Breast epithelium (tissue), 4 donors: Measurements from ENCODE around the gene ARNT2. TPM values are rescaled to one million over a fixed set of nuclear protein-coding genes. Genes with fewer than 3 reads are reported as not detected.

Source experiments
- DNase-seq, 2 donors: peaks; one replicate each; pipeline ENCODE4 v3.0.0-alpha.2; 2019; ENCODE audit warnings: low spot score in 2 of 2
- H3K27ac ChIP-seq, 2 donors: fragments of 200-600 bp; sonication (generic) in 1 of 2; one replicate each; pipeline ENCODE4 v1.5.1; 2016 to 2019; ENCODE audit warnings: mild to moderate bottlenecking in 1 of 2
- H3K27me3 ChIP-seq, 2 donors: fragments of 200-600 bp; sonication (generic) in 1 of 2; one replicate each; pipeline versions ENCODE4 v1.5.1 to v1.6.0; 2017 to 2019; ENCODE audit warnings: control low read depth in 1 of 2, mild to moderate bottlenecking in 1 of 2
- H3K36me3 ChIP-seq: fragments of 200-600 bp; one replicate; pipeline ENCODE4 v1.5.1; 2019
- H3K4me1 ChIP-seq, 2 donors: fragments of 200-600 bp; sonication (generic); one replicate each; pipeline ENCODE4 v1.5.1; 2016 to 2019; ENCODE audit warnings: control low read depth in 1 of 2
- H3K4me3 ChIP-seq, 3 donors: fragments of 200-600 bp; sonication (generic); 1 replicate in 2 of 3; 2 replicates in 1 of 3; pipeline ENCODE4 v1.5.1; 2016 to 2019; ENCODE audit warnings: mild to moderate bottlenecking in 3 of 3, moderate library complexity in 2 of 3
- H3K9me3 ChIP-seq, 2 donors: fragments of 200-600 bp; sonication (generic) in 1 of 2; one replicate each; pipeline ENCODE4 v1.5.1; 2016 to 2019; ENCODE audit warnings: control low read depth in 1 of 2
- POLR2A ChIP-seq: fragments of 450-650 bp; IDR thresholded peaks from one replicate; pipeline ENCODE4 v1.6.1; 2016; ENCODE audit warnings: antibody characterized with exemption, mild to moderate bottlenecking, moderate library complexity
- POLR2AphosphoS5 ChIP-seq, 3 donors: sonication (generic); formaldehyde crosslinking; IDR thresholded peaks; one replicate each; pipeline ENCODE4 v1.6.1; 2017; ENCODE audit warnings: antibody characterized with exemption in 3 of 3
- intact Hi-C: fragments of 100-400 bp; cut with DNase I; formaldehyde crosslinking; loops from one replicate; pipeline ENCODE4 v1.15.1; 2023; ENCODE audit warnings: low total_unique reads
- total RNA-seq, 3 donors: library from RNA; depleted of rRNA; stranded (reverse); fragments of >200 nt; gene quantifications; one replicate each; pipeline ENCODE4 v1.1.0, GENCODE V29; 2016
- TF ChIP-seq, protein P1 (sequence below), 3 donors: fragments of 450-650 bp; IDR thresholded peaks; one replicate each; pipeline ENCODE4 v1.5.1; 2016 to 2017; ENCODE audit warnings: antibody characterized with exemption in 3 of 3, mild to moderate bottlenecking in 3 of 3, moderate library complexity in 3 of 3

Gene ARNT2
- total RNA-seq, 3 donors from 2014 or later = 5.9 to 8.5 (median 7.0) TPM

- no peaks in the 10 kb centered on the region for H3K4me1 ChIP-seq
- TF ChIP-seq POLR2AphosphoS5 (IDR thresholded peaks at IDR 0.05) (no peak), POLR2A (no peak)
- TF ChIP-seq, protein P1, sequence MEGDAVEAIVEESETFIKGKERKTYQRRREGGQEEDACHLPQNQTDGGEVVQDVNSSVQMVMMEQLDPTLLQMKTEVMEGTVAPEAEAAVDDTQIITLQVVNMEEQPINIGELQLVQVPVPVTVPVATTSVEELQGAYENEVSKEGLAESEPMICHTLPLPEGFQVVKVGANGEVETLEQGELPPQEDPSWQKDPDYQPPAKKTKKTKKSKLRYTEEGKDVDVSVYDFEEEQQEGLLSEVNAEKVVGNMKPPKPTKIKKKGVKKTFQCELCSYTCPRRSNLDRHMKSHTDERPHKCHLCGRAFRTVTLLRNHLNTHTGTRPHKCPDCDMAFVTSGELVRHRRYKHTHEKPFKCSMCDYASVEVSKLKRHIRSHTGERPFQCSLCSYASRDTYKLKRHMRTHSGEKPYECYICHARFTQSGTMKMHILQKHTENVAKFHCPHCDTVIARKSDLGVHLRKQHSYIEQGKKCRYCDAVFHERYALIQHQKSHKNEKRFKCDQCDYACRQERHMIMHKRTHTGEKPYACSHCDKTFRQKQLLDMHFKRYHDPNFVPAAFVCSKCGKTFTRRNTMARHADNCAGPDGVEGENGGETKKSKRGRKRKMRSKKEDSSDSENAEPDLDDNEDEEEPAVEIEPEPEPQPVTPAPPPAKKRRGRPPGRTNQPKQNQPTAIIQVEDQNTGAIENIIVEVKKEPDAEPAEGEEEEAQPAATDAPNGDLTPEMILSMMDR (IDR thresholded peaks at IDR 0.05) = no peak
- H3K27ac ChIP-seq = no peak overlapping the region
- no peak overlapping the region for H3K4me3 ChIP-seq
- H3K27me3 ChIP-seq = no peaks in the 10 kb centered on the region
- no peak for DNase-seq
- H3K9me3 ChIP-seq = no peaks in the 10 kb centered on the region
- intact Hi-C loops = no loop called here
- H3K36me3 ChIP-seq = no peaks in the 10 kb centered on the region
Measured at GRCh38 chr15:80549191-80549590, 145.0 kb downstream of the ARNT2 start.

DNA sequence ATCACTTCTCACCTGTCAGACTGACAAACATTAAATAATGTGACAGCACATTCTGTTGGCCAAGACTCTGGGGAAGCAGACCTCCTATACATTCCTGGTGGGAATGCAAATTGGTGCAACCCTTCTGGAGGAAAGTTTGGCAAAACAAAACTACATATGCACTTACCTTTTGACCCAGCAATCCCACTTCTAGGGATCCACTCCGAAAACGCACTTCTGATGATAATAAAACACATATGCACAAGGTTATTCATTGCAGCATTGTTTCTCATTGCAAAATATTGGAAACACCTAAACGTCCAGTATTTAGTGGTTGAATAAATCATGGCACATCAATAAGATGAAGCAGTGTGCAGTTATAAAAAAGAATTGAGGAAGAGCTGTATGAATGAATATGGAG lies 145.5 kb downstream of the ARNT2 start:
- intact Hi-C loops = no loop called here
- no peak overlapping the region for H3K4me3 ChIP-seq

GRCh38 chr15:80550219-80550907 lies 146.2 kb downstream of the ARNT2 start:
- no peak for DNase-seq
- no peaks in the 10 kb centered on the region for H3K9me3 ChIP-seq
- H3K27me3 ChIP-seq = no peaks in the 10 kb centered on the region
- no peaks in the 10 kb centered on the region for H3K36me3 ChIP-seq
- no peak overlapping the region for H3K4me3 ChIP-seq
- TF ChIP-seq POLR2A (no peak), POLR2AphosphoS5 (IDR thresholded peaks at IDR 0.05) (no peak)
- TF ChIP-seq, protein P1 (IDR thresholded peaks at IDR 0.05) = no peak
- H3K27ac ChIP-seq = no peak overlapping the region
- intact Hi-C loops = no loop called here
- H3K4me1 ChIP-seq = no peaks in the 10 kb centered on the region

More for the DNA sequence above, 145.5 kb downstream of the ARNT2 start:
- Histone ChIP-seq H3K36me3 (no peaks in the 10 kb centered on the region), H3K27ac (no peak overlapping the region), H3K27me3 (no peaks in the 10 kb centered on the region), H3K4me1 (no peaks in the 10 kb centered on the region), H3K9me3 (no peaks in the 10 kb centered on the region)
- no peak for DNase-seq
- TF ChIP-seq, protein P1 (IDR thresholded peaks at IDR 0.05) = no peak
- TF ChIP-seq POLR2A (no peak), POLR2AphosphoS5 (IDR thresholded peaks at IDR 0.05) (no peak)

DNA sequence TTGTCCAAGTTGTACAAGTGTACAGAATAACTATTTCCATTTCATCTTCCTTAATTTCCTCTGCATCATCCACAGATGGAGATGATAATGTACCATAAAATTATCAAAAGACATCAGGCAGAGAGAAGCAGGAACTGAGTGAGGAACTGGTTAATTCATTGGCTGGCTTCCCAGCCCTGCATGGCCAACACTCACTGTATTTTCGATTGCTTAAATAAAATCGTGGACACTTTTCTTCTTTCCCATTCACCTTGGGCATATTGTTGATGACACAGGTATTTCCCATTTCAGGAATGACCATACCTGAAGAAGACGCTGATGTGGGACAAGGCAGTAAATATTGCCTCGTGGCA lies 146.7 kb downstream of the ARNT2 start:
- no peak for DNase-seq
- Histone ChIP-seq H3K4me3 (no peak overlapping the region), H3K4me1 (no peaks in the 10 kb centered on the region), H3K9me3 (no peaks in the 10 kb centered on the region), H3K27me3 (no peaks in the 10 kb centered on the region), H3K36me3 (no peaks in the 10 kb centered on the region), H3K27ac (no peak overlapping the region)
- TF ChIP-seq POLR2AphosphoS5 (IDR thresholded peaks at IDR 0.05) = no peak
- TF ChIP-seq POLR2A = no peak
- TF ChIP-seq, protein P1 (IDR thresholded peaks at IDR 0.05) = no peak
- intact Hi-C loops = no loop called here

DNA sequence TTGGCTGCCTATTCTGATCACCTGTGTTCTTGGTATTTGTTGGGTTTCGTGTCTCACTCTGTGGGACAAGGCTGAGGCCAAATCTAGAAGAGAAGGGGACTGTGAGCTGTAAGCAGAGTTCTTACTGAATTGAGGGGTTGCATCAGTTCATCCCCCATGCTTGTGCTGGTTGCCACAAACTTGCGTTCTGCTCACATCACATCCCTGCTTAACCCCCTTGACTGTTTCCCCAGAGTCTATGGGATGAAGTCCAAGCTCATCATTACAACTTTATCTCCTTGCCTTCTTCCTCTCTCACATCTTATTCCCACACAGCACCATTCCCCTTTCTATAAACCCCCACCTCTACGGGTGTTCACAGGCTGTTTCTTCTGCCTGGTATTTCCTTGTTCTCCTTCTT lies 147.2 kb downstream of the ARNT2 start:
- H3K4me1 ChIP-seq = no peaks in the 10 kb centered on the region
- no peaks in the 10 kb centered on the region for H3K36me3 ChIP-seq
- DNase-seq = no peak
- TF ChIP-seq POLR2AphosphoS5 (IDR thresholded peaks at IDR 0.05) = no peak
- H3K27ac ChIP-seq = no peak overlapping the region
- no peaks in the 10 kb centered on the region for H3K27me3 ChIP-seq
- no peak overlapping the region for H3K4me3 ChIP-seq
- H3K9me3 ChIP-seq = no peaks in the 10 kb centered on the region
- intact Hi-C loops = no loop called here
